Mesendoderm (in vitro differentiated cells): Measurements from ENCODE around the gene MFAP4.

Source experiments
- DNase-seq: peaks from one replicate; pipeline ENCODE4 v3.0.0; 2013
- H2AK5ac ChIP-seq: 2 replicates; pipeline ENCODE4 v1.6.1; 2013; ENCODE audit warnings: low read length, inconsistent platforms
- H2BK120ac ChIP-seq: 2 replicates; pipeline ENCODE4 v1.6.1; 2013; ENCODE audit warnings: low read depth, mild to moderate bottlenecking, low read length, moderate library complexity, mixed read lengths
- H2BK15ac ChIP-seq: replicated peaks from 2 replicates; pipeline ENCODE4 v1.6.1; 2013; ENCODE audit warnings: low read depth, mild to moderate bottlenecking, moderate library complexity
- H2BK5ac ChIP-seq: 2 replicates; pipeline ENCODE4 v1.6.1; 2013; ENCODE audit warnings: low read length, inconsistent platforms
- H3K18ac ChIP-seq: 2 replicates; pipeline ENCODE4 v1.6.1; 2013; ENCODE audit warnings: mild to moderate bottlenecking, low read length, mixed read lengths
- H3K23ac ChIP-seq: one replicate; pipeline ENCODE4 v1.6.1; 2013; ENCODE audit warnings: low read length
- H3K27ac ChIP-seq: 2 replicates; pipeline ENCODE4 v1.5.1; 2013; ENCODE audit warnings: low read depth, mild to moderate bottlenecking, inconsistent platforms, low read length, moderate library complexity
- H3K27me3 ChIP-seq: 2 replicates; pipeline ENCODE4 v1.6.1; 2013; ENCODE audit warnings: low read length, control low read depth, mild to moderate bottlenecking, inconsistent platforms; ENCODE audit not compliant: insufficient read depth, poor library complexity
- H3K36me3 ChIP-seq: 2 replicates; pipeline ENCODE4 v1.6.1; 2013; ENCODE audit warnings: low read length, inconsistent platforms; ENCODE audit not compliant: control insufficient read depth, insufficient read depth
- H3K4ac ChIP-seq: one replicate; pipeline ENCODE4 v1.6.1; 2013; ENCODE audit warnings: low read depth, mild to moderate bottlenecking, low read length, moderate library complexity
- H3K4me1 ChIP-seq: 2 replicates; pipeline ENCODE4 v1.6.1; 2013; ENCODE audit warnings: low read depth, low read length, inconsistent platforms; ENCODE audit not compliant: control insufficient read depth
- H3K4me2 ChIP-seq: 2 replicates; pipeline ENCODE4 v1.6.1; 2013; ENCODE audit warnings: low read length
- H3K4me3 ChIP-seq: 2 replicates; pipeline ENCODE4 v1.5.1; 2013; ENCODE audit warnings: mild to moderate bottlenecking, low read length
- H3K56ac ChIP-seq: one replicate; pipeline ENCODE4 v1.6.1; 2013; ENCODE audit warnings: low read length
- H3K79me1 ChIP-seq: 2 replicates; pipeline ENCODE4 v1.6.1; 2013; ENCODE audit warnings: low read length, inconsistent platforms
- H3K79me2 ChIP-seq: 2 replicates; pipeline ENCODE4 v1.6.1; 2013; ENCODE audit warnings: mild to moderate bottlenecking, low read length; ENCODE audit not compliant: control insufficient read depth, insufficient read depth
- H3K9ac ChIP-seq: 2 replicates; pipeline ENCODE4 v1.6.1; 2013; ENCODE audit warnings: low read length, inconsistent platforms
- H4K5ac ChIP-seq: one replicate; pipeline ENCODE4 v1.6.1; 2013; ENCODE audit warnings: low read length
- H4K8ac ChIP-seq: one replicate; pipeline ENCODE4 v1.6.1; 2013; ENCODE audit warnings: low read depth, mild to moderate bottlenecking, control low read depth, low read length, moderate library complexity
- WGBS: extraction: QIAGEN DNeasy Blood & Tissue Kit; methylation state at CpG from one replicate; pipeline ENCODE4 v1.1.7; 2013; ENCODE audit warnings: low lambda C conversion rate, missing lambda C conversion rate; ENCODE audit not compliant: insufficient coverage; ENCODE audit errors: extremely low coverage; 5-methylcytosine and 5-hydroxymethylcytosine counted together

MFAP4 gene

DNA sequence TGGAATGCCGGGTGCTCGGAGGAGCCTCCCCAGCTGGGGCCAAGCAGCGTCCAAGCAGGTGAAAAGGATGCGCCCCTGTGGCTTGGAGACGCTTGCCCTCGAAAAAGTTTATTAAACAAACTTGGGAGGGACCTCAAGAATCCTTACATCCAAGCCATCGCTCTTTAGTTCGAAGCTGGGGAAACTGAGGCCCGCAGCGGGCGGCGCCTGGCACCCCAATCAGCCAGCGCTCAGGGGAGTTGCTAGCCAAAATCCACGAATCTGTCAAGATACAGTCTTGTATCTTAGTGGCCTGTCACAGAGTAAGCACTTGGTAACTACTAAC, 23.9 kb downstream of the MFAP4 start:
- Histone ChIP-seq H2BK5ac (no peak overlapping the region), H3K56ac (no peak overlapping the region), H4K5ac (no peak overlapping the region), H2BK120ac (no peak overlapping the region), H3K23ac (no peak overlapping the region), H3K27ac (no peak overlapping the region), H4K8ac (no peak overlapping the region), H3K4ac (no peak overlapping the region), H3K79me1 (peaks cover 6% of the 10 kb centered on the region), H2BK15ac (no peak overlapping the region), H3K4me2 (peak overlapping the region; percentile 0), H3K79me2 (no peaks in the 10 kb centered on the region), H3K27me3 (no peaks in the 10 kb centered on the region), H3K9ac (peak overlapping the region; percentile 75), H2AK5ac (no peak overlapping the region), H3K36me3 (peaks cover 2% of the 10 kb centered on the region), H3K18ac (no peak overlapping the region), H3K4me1 (peaks cover 10% of the 10 kb centered on the region), H3K4me3 (no peak overlapping the region)
- WGBS, result no CpG with 5 or more reads among the region's 14 CpGs
- DNase-seq, result no peak

DNA sequence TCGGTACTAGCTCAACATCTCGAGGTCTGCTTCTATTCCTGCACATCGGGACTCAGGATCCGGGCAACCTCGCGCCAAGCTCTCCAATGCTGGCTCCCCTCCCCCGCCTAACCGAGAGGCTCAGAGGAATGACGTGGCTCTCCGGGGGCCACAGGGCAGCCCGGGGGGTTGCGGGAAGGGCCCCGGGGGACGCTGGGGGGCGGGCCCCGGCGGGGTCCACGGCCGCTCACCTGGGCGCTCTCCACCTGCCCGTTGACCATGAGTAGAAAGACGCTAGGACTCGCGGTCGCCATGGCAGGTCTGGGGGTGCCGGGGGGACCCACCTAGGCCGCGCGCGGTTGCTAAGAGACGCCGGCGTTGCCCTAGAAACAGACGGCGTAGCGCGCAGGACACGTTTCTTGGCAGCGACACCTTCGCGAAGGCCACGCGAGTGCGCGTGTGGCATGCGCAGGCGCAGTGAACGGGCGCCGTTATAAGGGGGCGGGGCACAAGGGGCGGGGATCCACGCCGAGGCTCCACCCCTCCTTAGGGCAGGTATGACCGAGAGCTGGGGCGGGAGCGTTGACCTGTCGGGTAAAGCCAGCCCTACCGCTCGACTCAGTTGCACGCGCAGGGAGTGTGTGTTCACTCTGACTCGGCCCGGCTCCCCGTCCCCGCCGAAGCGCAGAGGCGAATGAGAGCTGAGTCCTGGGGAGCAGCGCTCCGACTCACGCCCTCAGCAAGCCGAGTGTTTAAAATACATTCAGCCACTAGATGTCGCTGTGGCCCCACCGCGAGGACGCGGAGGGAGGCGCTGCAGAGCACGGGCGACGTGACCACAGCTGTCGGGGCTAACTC, 24.5 kb downstream of the MFAP4 start, which contains the start of gene B9D1:
B9D1 (minus strand) TSS at position 447 of the 837 bp plus-strand sequence; CDS start at position 293, 154 bp downstream.
- H3K23ac ChIP-seq, result peak within 1 kb of the TSS; percentile 95
- no peak within 1 kb of the TSS for H4K5ac ChIP-seq
- WGBS, result no CpG with 5 or more reads among the region's 83 CpGs
- H3K36me3 ChIP-seq, result peaks cover 2% of the 10 kb centered on the region
- peak within 1 kb of the TSS; percentile 77 for H3K4me3 ChIP-seq
- H3K56ac ChIP-seq, result peak within 1 kb of the TSS; percentile 94
- no peak within 1 kb of the TSS for H2BK15ac ChIP-seq
- H3K27me3 ChIP-seq, result no peaks in the 10 kb centered on the region
- H3K79me1 ChIP-seq, result peaks cover 6% of the 10 kb centered on the region
- peak within 1 kb of the TSS; percentile 26 for H2BK5ac ChIP-seq
- peak within 1 kb of the TSS; percentile 26 for H3K27ac ChIP-seq
- DNase-seq, result peak; percentile 93
- no peaks in the 10 kb centered on the region for H3K79me2 ChIP-seq
- H3K4ac ChIP-seq, result peak within 1 kb of the TSS; percentile 50
- peak within 1 kb of the TSS; percentile 91 for H3K4me2 ChIP-seq
- peak within 1 kb of the TSS; percentile 88 for H3K9ac ChIP-seq
- no peak within 1 kb of the TSS for H2BK120ac ChIP-seq
- H4K8ac ChIP-seq, result peak within 1 kb of the TSS; percentile 1
- H3K4me1 ChIP-seq, result peaks cover 10% of the 10 kb centered on the region
- H2AK5ac ChIP-seq, result no peak within 1 kb of the TSS
- peak within 1 kb of the TSS; percentile 61 for H3K18ac ChIP-seq

DNA sequence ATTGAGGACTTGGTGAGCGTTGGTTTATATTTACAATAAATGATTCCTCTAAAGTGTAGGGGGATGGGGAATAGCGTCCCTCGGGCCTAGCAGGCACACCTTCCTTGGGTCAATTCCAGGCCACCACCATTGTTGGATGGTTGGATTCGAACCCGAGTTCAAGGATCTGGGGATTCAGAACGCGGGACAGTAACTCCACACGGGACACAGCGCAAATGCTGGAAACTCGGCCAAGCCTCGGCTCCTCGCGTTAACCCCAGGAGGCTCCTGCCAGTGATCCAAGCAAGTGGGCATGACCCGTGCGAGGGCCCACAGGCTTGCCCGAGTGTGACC, 25.1 kb downstream of the MFAP4 start:
- H3K79me2 ChIP-seq, result no peaks in the 10 kb centered on the region
- no peak overlapping the region for H3K27ac ChIP-seq
- peak overlapping the region; percentile 94 for H3K56ac ChIP-seq
- H3K18ac ChIP-seq, result no peak overlapping the region
- H3K23ac ChIP-seq, result peak overlapping the region; percentile 95
- peaks cover 2% of the 10 kb centered on the region for H3K36me3 ChIP-seq
- no peak for DNase-seq
- peak overlapping the region; percentile 88 for H3K9ac ChIP-seq
- H2BK120ac ChIP-seq, result no peak overlapping the region
- peaks cover 6% of the 10 kb centered on the region for H3K79me1 ChIP-seq
- H4K5ac ChIP-seq, result no peak overlapping the region
- H3K27me3 ChIP-seq, result no peaks in the 10 kb centered on the region
- H3K4me3 ChIP-seq, result peak overlapping the region; percentile 77
- no peak overlapping the region for H2AK5ac ChIP-seq
- H2BK5ac ChIP-seq, result no peak overlapping the region
- H3K4me1 ChIP-seq, result peaks cover 10% of the 10 kb centered on the region
- WGBS, result no CpG with 5 or more reads among the region's 16 CpGs
- H4K8ac ChIP-seq, result peak overlapping the region; percentile 1
- H3K4me2 ChIP-seq, result peak overlapping the region; percentile 91
- peak overlapping the region; percentile 50 for H3K4ac ChIP-seq
- H2BK15ac ChIP-seq, result no peak overlapping the region

DNA sequence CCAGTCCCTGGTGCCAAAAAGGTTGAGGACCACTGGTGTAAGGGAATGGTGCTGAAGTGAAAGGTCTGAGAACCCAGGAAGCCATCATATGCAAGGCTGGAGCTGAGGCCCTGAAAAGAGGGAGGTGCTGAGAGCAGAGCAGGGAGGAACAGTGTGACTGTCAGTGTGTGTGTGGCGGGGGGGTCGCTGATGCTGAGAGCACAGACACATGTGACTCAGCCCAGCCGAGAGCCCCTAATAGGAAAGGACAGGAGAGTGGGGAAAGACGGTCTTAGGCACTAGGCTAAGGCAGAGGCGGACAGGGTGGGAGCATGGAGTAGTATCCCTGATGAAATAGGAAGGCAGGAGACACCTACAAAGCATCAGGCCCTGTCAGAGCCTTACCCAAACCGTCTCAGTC, 25.7 kb downstream of the MFAP4 start:
- Histone ChIP-seq H3K27me3 (no peaks in the 10 kb centered on the region), H2BK15ac (no peak overlapping the region), H3K56ac (peak overlapping the region; percentile 94), H2BK120ac (no peak overlapping the region), H3K23ac (no peak overlapping the region), H3K9ac (peak overlapping the region; percentile 88), H3K4me3 (no peak overlapping the region), H3K18ac (no peak overlapping the region), H4K5ac (no peak overlapping the region), H4K8ac (no peak overlapping the region), H3K79me1 (peaks cover 6% of the 10 kb centered on the region), H3K4me1 (peaks cover 10% of the 10 kb centered on the region), H3K4ac (no peak overlapping the region), H3K4me2 (peak overlapping the region; percentile 91), H2AK5ac (no peak overlapping the region), H2BK5ac (no peak overlapping the region), H3K36me3 (peaks cover 2% of the 10 kb centered on the region), H3K79me2 (no peaks in the 10 kb centered on the region), H3K27ac (no peak overlapping the region)
- DNase-seq, result no peak
- no CpG with 5 or more reads among the region's 6 CpGs for WGBS

DNA sequence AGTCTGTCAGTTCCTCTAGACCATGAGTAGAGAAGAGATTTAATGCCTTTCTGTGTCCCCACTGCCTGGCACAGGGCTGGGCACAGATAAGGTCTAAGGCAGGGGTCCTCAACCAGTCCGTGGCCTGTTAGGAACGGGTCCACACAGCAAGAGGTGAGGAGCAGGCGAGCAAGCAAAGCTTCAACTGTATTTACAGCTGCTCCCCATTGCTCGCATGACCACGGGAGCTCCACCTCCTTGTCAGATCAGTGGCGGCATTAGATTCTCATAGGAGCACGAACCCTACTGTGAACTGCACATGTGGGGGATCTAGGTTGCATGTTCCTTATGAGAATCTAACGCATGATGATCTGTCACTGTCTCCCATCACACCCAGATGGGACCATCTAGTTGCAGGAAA, 26.2 kb downstream of the MFAP4 start:
- Histone ChIP-seq H2BK120ac (no peak overlapping the region), H2BK15ac (no peak overlapping the region)
- no CpG with 5 or more reads among the region's 8 CpGs for WGBS

More for the DNA sequence above, 26.2 kb downstream of the MFAP4 start:
- Histone ChIP-seq H4K5ac (no peak overlapping the region), H3K79me1 (peaks cover 6% of the 10 kb centered on the region), H3K4me1 (peaks cover 10% of the 10 kb centered on the region), H3K79me2 (no peaks in the 10 kb centered on the region), H3K27me3 (no peaks in the 10 kb centered on the region), H3K56ac (no peak overlapping the region), H3K4me2 (no peak overlapping the region), H3K27ac (no peak overlapping the region), H3K23ac (no peak overlapping the region), H3K36me3 (peaks cover 2% of the 10 kb centered on the region), H3K4me3 (no peak overlapping the region), H2BK5ac (no peak overlapping the region), H3K18ac (no peak overlapping the region), H3K4ac (no peak overlapping the region), H4K8ac (no peak overlapping the region), H2AK5ac (no peak overlapping the region), H3K9ac (no peak overlapping the region)
- DNase-seq, result no peak
